Testis (tissue), 3 donors: Measurements from ENCODE around the gene ADI1. TPM values are rescaled to one million over a fixed set of nuclear protein-coding genes. Genes with fewer than 3 reads are reported as not detected.

Source experiments
- DNase-seq: peaks from one replicate; pipeline ENCODE4 v3.0.0-alpha.2; 2019
- H3K27ac ChIP-seq, 2 donors: fragments of 200-600 bp; sonication (generic); one replicate each; pipeline ENCODE4 v1.5.1; 2019
- H3K27me3 ChIP-seq: fragments of 200-600 bp; sonication (generic); one replicate; pipeline ENCODE4 v1.5.1; 2019
- H3K36me3 ChIP-seq: fragments of 200-600 bp; sonication (generic); one replicate; pipeline ENCODE4 v1.5.1; 2017; ENCODE audit warnings: low read depth; ENCODE audit errors: missing control alignments
- H3K4me1 ChIP-seq: fragments of 200-600 bp; sonication (generic); one replicate; pipeline ENCODE4 v1.5.1; 2019
- H3K4me3 ChIP-seq, 2 donors: fragments of 200-600 bp; sonication (generic); one replicate each; pipeline ENCODE4 v1.5.1; 2017 to 2019
- H3K9me3 ChIP-seq: fragments of 200-600 bp; sonication (generic); one replicate; pipeline ENCODE4 v1.5.1; 2017
- POLR2A ChIP-seq: fragments of 450-650 bp; IDR thresholded peaks from one replicate; pipeline ENCODE4 v1.6.1; 2017; ENCODE audit warnings: antibody characterized with exemption, mild to moderate bottlenecking, moderate library complexity
- WGBS, 2 donors: methylation state at CpG; one replicate each; pipeline ENCODE4 v1.1.5; 2018; 5-methylcytosine and 5-hydroxymethylcytosine counted together
- intact Hi-C: fragments of 100-400 bp; cut with DNase I; formaldehyde crosslinking; loops from one replicate; pipeline ENCODE4 v1.15.1; 2023; ENCODE audit warnings: low total_unique reads
- polyA plus RNA-seq: library from polyadenylated mRNA; stranded (reverse); fragments of 350-450 nt; fragmentation: Illumina TruSeq; extraction: RNeasy Lipid Tissue Mini Kit (QIAGEN cat#74804); gene quantifications from one replicate; pipeline ENCODE4 v1.2.3, GENCODE V29; 2014; ENCODE audit warnings: low read depth, low replicate concordance; ENCODE audit not compliant: insufficient read depth
- total RNA-seq, 2 donors: library from RNA; depleted of rRNA; stranded (reverse); fragments of >200 nt; gene quantifications; one replicate each; pipeline ENCODE4 v1.2.3, GENCODE V29; 2016
- TF ChIP-seq, protein P1 (sequence below), 3 experiments: fragments of 450-650 bp in 2 of 3; fragments of 200-600 bp in 1 of 3; sonication (generic) in 1 of 3; IDR thresholded peaks; one replicate each; pipeline ENCODE4 v1.5.1; 2016 to 2019; ENCODE audit warnings: antibody characterized with exemption in 3 of 3, mild to moderate bottlenecking in 2 of 3, moderate library complexity in 1 of 3

Gene ADI1
- total and polyA plus RNA-seq, 3 donors from 2014 or later = 41.1 to 52.5 (median 41.6) TPM

DNA sequence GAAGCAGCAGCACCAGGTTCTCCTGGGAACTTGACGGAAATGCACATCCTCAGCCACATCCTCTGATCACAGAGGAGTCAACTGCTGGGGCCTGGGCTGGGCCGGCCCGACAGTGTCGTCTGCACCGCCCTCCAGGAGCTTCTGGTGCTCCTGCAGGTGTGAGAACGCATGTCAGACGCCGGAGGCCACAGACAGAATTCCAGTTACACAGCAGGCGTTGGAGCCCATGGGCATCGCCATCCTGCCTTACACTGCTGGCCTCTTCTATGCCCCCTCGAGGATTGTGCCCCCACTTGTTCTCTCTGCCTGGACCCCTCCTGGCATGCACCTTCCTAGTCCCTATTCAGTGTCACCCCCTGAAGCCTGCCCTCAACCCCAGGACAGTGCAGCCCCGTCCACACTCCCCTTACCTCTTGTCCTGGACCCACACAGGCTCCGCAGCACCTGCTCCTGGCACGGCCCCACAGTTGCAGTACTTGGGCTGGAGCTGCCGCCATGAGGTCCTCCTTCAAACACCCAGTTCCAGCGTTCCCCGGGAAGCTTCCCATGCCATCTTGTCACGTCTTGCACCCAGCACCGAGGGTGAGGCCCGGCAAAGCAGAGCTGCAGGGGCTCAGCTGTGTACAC lies 37.5 kb downstream of the ADI1 start:
- 84 to 89% methylated on average over 11 to 20 of the region's 20 CpGs for WGBS, 2 donors
- Histone ChIP-seq H3K9me3 (no peaks in the 10 kb centered on the region), H3K27ac (no peak overlapping the region), H3K36me3 (no peaks in the 10 kb centered on the region), H3K4me3 (peak overlapping the region in 1 of 2 donors; percentile 21), H3K27me3 (no peaks in the 10 kb centered on the region), H3K4me1 (peaks cover 5% of the 10 kb centered on the region)
- no peak for DNase-seq
- TF ChIP-seq POLR2A = no peak
- TF ChIP-seq, protein P1, sequence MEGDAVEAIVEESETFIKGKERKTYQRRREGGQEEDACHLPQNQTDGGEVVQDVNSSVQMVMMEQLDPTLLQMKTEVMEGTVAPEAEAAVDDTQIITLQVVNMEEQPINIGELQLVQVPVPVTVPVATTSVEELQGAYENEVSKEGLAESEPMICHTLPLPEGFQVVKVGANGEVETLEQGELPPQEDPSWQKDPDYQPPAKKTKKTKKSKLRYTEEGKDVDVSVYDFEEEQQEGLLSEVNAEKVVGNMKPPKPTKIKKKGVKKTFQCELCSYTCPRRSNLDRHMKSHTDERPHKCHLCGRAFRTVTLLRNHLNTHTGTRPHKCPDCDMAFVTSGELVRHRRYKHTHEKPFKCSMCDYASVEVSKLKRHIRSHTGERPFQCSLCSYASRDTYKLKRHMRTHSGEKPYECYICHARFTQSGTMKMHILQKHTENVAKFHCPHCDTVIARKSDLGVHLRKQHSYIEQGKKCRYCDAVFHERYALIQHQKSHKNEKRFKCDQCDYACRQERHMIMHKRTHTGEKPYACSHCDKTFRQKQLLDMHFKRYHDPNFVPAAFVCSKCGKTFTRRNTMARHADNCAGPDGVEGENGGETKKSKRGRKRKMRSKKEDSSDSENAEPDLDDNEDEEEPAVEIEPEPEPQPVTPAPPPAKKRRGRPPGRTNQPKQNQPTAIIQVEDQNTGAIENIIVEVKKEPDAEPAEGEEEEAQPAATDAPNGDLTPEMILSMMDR (IDR thresholded peaks at IDR 0.05) = no peak
- intact Hi-C loops = no loop called here

DNA sequence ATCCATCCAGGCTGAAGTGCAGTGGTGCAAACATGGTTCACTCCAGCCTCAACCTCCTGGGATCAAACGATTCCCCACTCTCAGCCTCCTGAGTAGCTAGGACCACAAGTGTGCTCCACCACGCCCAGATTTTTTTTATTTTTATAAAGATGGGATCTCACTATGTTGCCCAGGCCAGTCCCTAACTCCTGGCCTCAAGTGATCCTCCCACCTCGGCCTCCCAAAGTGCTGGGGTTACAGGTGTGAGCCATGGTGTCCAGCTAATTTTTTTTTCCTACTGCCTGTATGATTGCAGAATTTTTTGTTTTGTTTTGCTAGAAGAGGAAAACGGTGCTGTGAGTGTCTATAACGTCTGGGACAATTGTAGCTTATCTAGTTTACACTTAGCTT lies 38.3 kb downstream of the ADI1 start:
- Histone ChIP-seq H3K27me3 (no peaks in the 10 kb centered on the region), H3K27ac (no peak overlapping the region), H3K4me1 (peaks cover 12% of the 10 kb centered on the region), H3K9me3 (no peaks in the 10 kb centered on the region), H3K4me3 (no peak overlapping the region), H3K36me3 (no peaks in the 10 kb centered on the region)
- no peak for DNase-seq
- intact Hi-C loops = no loop called here
- no peak for TF ChIP-seq POLR2A
- TF ChIP-seq, protein P1 (IDR thresholded peaks at IDR 0.05) = no peak
- 84 to 89% methylated on average over 5 of the region's 5 CpGs for WGBS, 2 donors

DNA sequence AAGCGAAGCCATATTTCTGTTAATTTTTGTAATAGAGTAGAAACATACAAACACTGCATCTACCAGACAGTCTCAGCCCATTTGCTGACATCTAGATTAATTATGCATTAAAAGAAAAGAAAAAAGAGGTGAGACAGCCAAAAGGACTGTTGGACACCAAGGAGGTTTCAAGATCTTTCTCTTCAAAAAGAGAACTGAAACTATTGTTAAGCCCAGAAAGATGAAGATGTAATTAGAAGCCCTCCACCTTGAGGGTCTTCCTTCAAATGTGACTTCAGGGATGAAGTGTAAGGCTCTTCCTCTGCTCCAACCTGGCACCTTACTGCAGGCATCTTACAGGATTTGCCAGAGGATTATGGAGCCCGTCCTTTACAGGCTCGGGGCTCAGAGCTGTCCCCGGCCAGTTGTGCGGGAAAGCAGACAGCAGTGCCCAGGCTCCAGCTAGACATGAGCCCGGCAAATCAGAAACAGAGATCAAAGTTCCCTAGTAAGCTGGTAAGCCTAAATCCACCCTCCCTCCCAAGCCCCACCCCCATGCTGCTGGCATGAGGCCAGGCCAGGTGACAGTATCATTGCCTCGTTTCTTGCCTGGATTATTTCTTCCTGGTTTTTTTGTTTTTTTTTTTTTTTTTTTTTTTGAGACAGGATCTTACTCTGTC lies 38.9 kb downstream of the ADI1 start:
- Histone ChIP-seq H3K4me1 (peaks cover 12% of the 10 kb centered on the region), H3K36me3 (no peaks in the 10 kb centered on the region), H3K9me3 (no peaks in the 10 kb centered on the region), H3K27ac (no peak overlapping the region), H3K4me3 (no peak overlapping the region), H3K27me3 (no peaks in the 10 kb centered on the region)
- no peak for DNase-seq
- intact Hi-C loops = no loop called here
- TF ChIP-seq, protein P1 (IDR thresholded peaks at IDR 0.05) = no peak
- WGBS, 2 donors = 66 to 78% methylated on average over 7 of the region's 7 CpGs

DNA sequence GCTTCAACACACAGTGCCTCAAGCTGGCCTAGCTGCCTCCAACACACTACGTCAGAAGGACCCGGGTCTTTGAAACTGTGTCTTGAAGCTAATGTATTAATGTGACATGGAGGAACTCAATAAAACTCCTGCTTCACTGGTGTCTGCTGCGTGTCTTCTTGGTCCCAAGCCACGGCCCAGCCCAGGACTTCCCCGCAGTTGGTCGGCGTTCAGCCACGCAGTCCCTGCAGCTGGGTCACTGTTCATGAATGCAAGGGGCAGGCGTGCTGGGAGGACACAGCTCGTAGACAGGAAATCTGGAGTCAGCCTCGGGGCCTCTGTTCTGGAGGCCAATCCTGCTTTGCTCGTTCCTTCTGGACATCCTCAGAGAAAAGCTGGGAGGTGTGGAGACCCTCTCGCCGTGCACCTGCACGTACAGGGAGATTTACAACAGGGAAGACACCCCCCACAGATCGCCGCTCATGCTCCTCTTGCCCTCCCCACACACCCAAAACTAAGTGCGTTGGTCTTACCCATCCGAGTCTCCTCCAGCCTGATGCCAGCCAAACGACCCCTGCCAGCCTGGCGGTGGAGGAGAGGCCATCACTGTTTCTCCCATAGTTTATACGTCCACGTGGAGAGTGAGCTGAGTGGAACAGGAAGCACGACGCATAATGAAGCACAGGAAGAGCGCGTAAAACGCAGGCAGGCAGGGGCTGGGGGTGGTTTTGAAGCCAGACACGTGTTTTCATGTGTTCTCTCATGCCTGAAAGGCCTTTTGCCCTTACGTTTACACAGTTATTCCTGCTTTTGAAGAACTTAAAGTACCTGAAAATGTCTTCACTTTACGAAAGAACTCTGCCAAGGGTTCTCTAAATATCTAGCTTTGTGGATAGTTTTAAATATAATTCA lies 39.7 kb downstream of the ADI1 start:
- no peaks in the 10 kb centered on the region for H3K9me3 ChIP-seq
- peaks cover 12% of the 10 kb centered on the region for H3K4me1 ChIP-seq
- no peak for DNase-seq
- H3K27me3 ChIP-seq = no peaks in the 10 kb centered on the region
- intact Hi-C loops = no loop called here
- H3K36me3 ChIP-seq = no peaks in the 10 kb centered on the region
- no peak for TF ChIP-seq POLR2A
- TF ChIP-seq, protein P1 (IDR thresholded peaks at IDR 0.05) = no peak
- no peak overlapping the region for H3K4me3 ChIP-seq
- WGBS, 2 donors = 90 to 94% methylated on average over 29 to 31 of the region's 31 CpGs
- no peak overlapping the region for H3K27ac ChIP-seq
